GM19395 (cell line): ENCODE data around the gene RXFP4.
A peak's percentile ranks its signal among the peaks of the same experiment; 100 is the strongest.
"Not testable (repeated sequence)": the region's sequence is repeated elsewhere in the genome, so short reads cannot be mapped to it uniquely, and the experiment has no call there.

Experiments
- ATAC-seq: cut with Tn5 transposase; IDR thresholded peaks from one replicate; pipeline ENCODE4 v1.9.1; 2021; ENCODE audit warnings: mild to moderate bottlenecking, moderate library complexity; ENCODE audit not compliant: unreplicated experiment

Gene RXFP4

GRCh38 chr1:155976913-155977689 lies 35.7 kb downstream of the RXFP4 start:
- ATAC-seq: no peak

GRCh38 chr1:155977690-155978324 lies 36.4 kb downstream of the RXFP4 start:
- no peak for ATAC-seq

GRCh38 chr1:155978325-155978972 lies 37.0 kb downstream of the RXFP4 start, which contains the start of gene ARHGEF2:
TSS of gene ARHGEF2 (minus strand) at chr1:155978547. CDS start at chr1:155978427, 120 bp downstream.
- peak; percentile 51 for ATAC-seq

- no peak for ATAC-seq
Observed at GRCh38 chr1:155978973-155979429, 37.6 kb downstream of the RXFP4 start.

- no peak for ATAC-seq
Observed at GRCh38 chr1:155979597-155980343, 38.3 kb downstream of the RXFP4 start.

- no peak for ATAC-seq
Observed at GRCh38 chr1:155981266-155982088, 40.0 kb downstream of the RXFP4 start.

GRCh38 chr1:155982106-155982505 lies 40.7 kb downstream of the RXFP4 start:
- no peak for ATAC-seq

GRCh38 chr1:155983191-155984024 lies 42.0 kb downstream of the RXFP4 start:
- ATAC-seq: no peak

- no peak for ATAC-seq
Observed at GRCh38 chr1:155984341-155984740, 42.9 kb downstream of the RXFP4 start.

GRCh38 chr1:155984903-155985645 lies 43.6 kb downstream of the RXFP4 start:
- not testable (repeated sequence) for ATAC-seq

GRCh38 chr1:155989242-155990004 lies 48.0 kb downstream of the RXFP4 start:
- no peak for ATAC-seq

- no peak for ATAC-seq
Observed at GRCh38 chr1:155990005-155990739, 48.7 kb downstream of the RXFP4 start.
